Heart left ventricle (tissue), 16 donors: ENCODE measurements around the gene SNX3. TPM values are rescaled to one million over a fixed set of nuclear protein-coding genes. Genes with fewer than 3 reads are reported as not detected.

ENCODE experiments used
- ATAC-seq, 4 donors: fragments of 200-7000 bp; cut with Tn5 transposase; one replicate each; pipeline ENCODE4 v1.9.1; 2020 to 2022; ENCODE audit warnings: moderate library complexity in 4 of 4, mild to moderate bottlenecking in 3 of 4, moderate number of reproducible peaks in 1 of 4
- DNase-seq, 5 donors: peaks; one replicate each; pipeline ENCODE4 v3.0.0-alpha.2; 2020
- H3K27ac ChIP-seq, 12 donors: fragments of 200-600 bp; sonication (generic) in 4 of 12; one replicate each; pipeline versions ENCODE4 v1.5.0 to v1.8.0; 2016 to 2022; ENCODE audit warnings: mild to moderate bottlenecking in 2 of 12
- H3K27me3 ChIP-seq, 9 donors: fragments of 200-600 bp; sonication (generic) in 2 of 9; one replicate each; pipeline versions ENCODE4 v1.5.1 to v1.8.0; 2016 to 2022; ENCODE audit warnings: mild to moderate bottlenecking in 3 of 9
- H3K36me3 ChIP-seq, 9 donors: fragments of 200-600 bp; sonication (generic) in 2 of 9; one replicate each; pipeline versions ENCODE4 v1.5.0 to v1.8.0; 2018 to 2022; ENCODE audit warnings: mild to moderate bottlenecking in 2 of 9
- H3K4me1 ChIP-seq, 12 donors: fragments of 200-600 bp; sonication (generic) in 4 of 12; one replicate each; pipeline versions ENCODE4 v1.5.0 to v1.8.0; 2016 to 2022; ENCODE audit warnings: mild to moderate bottlenecking in 3 of 12
- H3K4me3 ChIP-seq, 12 donors: fragments of 200-600 bp; sonication (generic) in 4 of 12; one replicate each; pipeline versions ENCODE4 v1.5.0 to v1.8.0; 2017 to 2022; ENCODE audit warnings: mild to moderate bottlenecking in 9 of 12, moderate library complexity in 4 of 12
- H3K9me3 ChIP-seq, 12 donors: fragments of 200-600 bp; sonication (generic) in 4 of 12; one replicate each; pipeline versions ENCODE4 v1.5.0 to v1.8.0; 2016 to 2022; ENCODE audit warnings: mild to moderate bottlenecking in 1 of 12
- POLR2A ChIP-seq, 2 donors: fragments of 450-650 bp; IDR thresholded peaks; one replicate each; pipeline ENCODE4 v1.6.1; 2017; ENCODE audit warnings: antibody characterized with exemption in 2 of 2, mild to moderate bottlenecking in 2 of 2, moderate library complexity in 2 of 2
- WGBS, 4 donors: extraction: QIAGEN DNeasy Blood & Tissue Kit in 2 of 4; methylation state at CpG; one replicate each; pipeline versions ENCODE4 v1.1.5 to v1.1.7; 2013 to 2018; 5-methylcytosine and 5-hydroxymethylcytosine counted together
- intact Hi-C, 10 donors: fragments of 100-400 bp; cut with DNase I; formaldehyde crosslinking; loops; one replicate each; pipeline versions ENCODE4 v1.11.1 to v1.14.2; 2022
- polyA plus RNA-seq, 2 donors: library from polyadenylated mRNA; stranded (reverse); fragments of 200-250 nt; gene quantifications; one replicate each; pipeline ENCODE4 v1.2.3, GENCODE V29; 2013
- total RNA-seq, 9 donors: library from RNA; depleted of rRNA in 2 of 9; stranded (reverse); fragments of >200 nt in 2 of 9; fragmentation: NEBNext Ultra II Directional in 3 of 9; extraction: Animal tissue kit (Norgen Biotek cat#: 25700) in 3 of 9; gene quantifications; one replicate each; pipeline versions ENCODE4 v1.1.0 to v1.2.4, GENCODE V29; 2016 to 2023
- TF ChIP-seq, protein P1 (sequence below), 12 donors: fragments of 200-600 bp; sonication (generic) in 4 of 12; IDR thresholded peaks; one replicate each; pipeline versions ENCODE4 v1.5.0 to v1.8.0; 2018 to 2022; ENCODE audit warnings: antibody characterized with exemption in 12 of 12, mild to moderate bottlenecking in 5 of 12
- donor health status: ischemic (EF 13 %, LVEDD 7.1; RV severe dilation, severe dysfunction).
- donor health status: healthy with polysubstance abuse.
- donor health status: DM: no; HTN: yes; CAD: no.
- donor health status: DM: no; HTN: no; CAD: no.
- donor health status: ischemic (EF 25% LVEDD 6.9; RV normal size, moderate dysfunction).
- donor health status: ischemic (EF 25% LVEDD 5.7; RV mildly dilated, moderate dysfunction).
- donor health status: healthy.
- donor health status: DM: yes; HTN: yes; CAD: no.
- donor health status: ischemic (EF 35%, LVEDD 5.7; RV mildly dilated, moderate dysfunction).
- donor health status: nonischemic (EF 11% LVEDD 7.7; RV severe dilation, severe dysfunction).
- donor health status: DM: yes; HTN: yes; CAD: no.
- donor health status: PGD.
- donor health status: ischemic (EF 29% LVEDD 5.4; RV normal size, mild dysfunction).
- donor health status: nonischemic (EF 23%, LVEDD 6.1; RV moderate dilation, normal function).

The SNX3 gene
- total and polyA plus RNA-seq, 11 donors, result 180 to 259 (median 229) TPM

DNA sequence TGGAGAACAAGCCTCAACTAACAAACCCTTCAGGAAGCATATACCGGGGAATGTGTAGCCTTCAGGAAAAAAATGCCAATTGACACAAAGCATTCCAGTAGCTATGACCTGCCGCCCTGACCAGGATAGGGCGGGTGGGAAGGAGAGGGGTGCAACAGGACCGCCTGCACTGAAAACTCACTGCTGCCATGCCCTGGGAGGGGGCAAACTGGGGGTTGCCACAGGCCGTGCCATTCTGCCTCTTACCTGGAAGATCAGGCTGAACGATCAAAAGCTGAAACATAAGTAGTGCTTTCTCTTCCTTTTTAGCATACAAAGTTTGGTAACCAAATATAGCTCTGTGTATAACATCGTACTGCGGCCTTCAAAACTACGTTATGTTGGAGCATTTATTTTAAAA, 73.3 kb downstream of the SNX3 start:
- no peak overlapping the region for H3K4me3 ChIP-seq
- DNase-seq (no peak), ATAC-seq (no peak)
- no peaks in the 10 kb centered on the region for H3K36me3 ChIP-seq
- H3K9me3 ChIP-seq, result no peaks in the 10 kb centered on the region
- H3K27me3 ChIP-seq, result peaks cover 0 to 27% (median 4%) of the 10 kb centered on the region in 9 donors
- 83 to 88% (median 86%) methylated on average over 9 of the region's 9 CpGs for WGBS, 4 donors
- no peak for TF ChIP-seq POLR2A (IDR thresholded peaks at IDR 0.05)
- intact Hi-C loops, result no loop called here
- no peak overlapping the region for H3K27ac ChIP-seq
- H3K4me1 ChIP-seq, result no peaks in the 10 kb centered on the region

GRCh38 chr6:108186226-108186625, 74.6 kb downstream of the SNX3 start:
- no peaks in the 10 kb centered on the region for H3K4me1 ChIP-seq
- H3K27me3 ChIP-seq, result peaks cover 0 to 33% (median 8%) of the 10 kb centered on the region in 9 donors
- H3K9me3 ChIP-seq, result no peaks in the 10 kb centered on the region
- DNase-seq (no peak), ATAC-seq (no peak)
- no peaks in the 10 kb centered on the region for H3K36me3 ChIP-seq
- no peak overlapping the region for H3K4me3 ChIP-seq
- TF ChIP-seq, protein P1, sequence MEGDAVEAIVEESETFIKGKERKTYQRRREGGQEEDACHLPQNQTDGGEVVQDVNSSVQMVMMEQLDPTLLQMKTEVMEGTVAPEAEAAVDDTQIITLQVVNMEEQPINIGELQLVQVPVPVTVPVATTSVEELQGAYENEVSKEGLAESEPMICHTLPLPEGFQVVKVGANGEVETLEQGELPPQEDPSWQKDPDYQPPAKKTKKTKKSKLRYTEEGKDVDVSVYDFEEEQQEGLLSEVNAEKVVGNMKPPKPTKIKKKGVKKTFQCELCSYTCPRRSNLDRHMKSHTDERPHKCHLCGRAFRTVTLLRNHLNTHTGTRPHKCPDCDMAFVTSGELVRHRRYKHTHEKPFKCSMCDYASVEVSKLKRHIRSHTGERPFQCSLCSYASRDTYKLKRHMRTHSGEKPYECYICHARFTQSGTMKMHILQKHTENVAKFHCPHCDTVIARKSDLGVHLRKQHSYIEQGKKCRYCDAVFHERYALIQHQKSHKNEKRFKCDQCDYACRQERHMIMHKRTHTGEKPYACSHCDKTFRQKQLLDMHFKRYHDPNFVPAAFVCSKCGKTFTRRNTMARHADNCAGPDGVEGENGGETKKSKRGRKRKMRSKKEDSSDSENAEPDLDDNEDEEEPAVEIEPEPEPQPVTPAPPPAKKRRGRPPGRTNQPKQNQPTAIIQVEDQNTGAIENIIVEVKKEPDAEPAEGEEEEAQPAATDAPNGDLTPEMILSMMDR (IDR thresholded peaks at IDR 0.05), result no peak
- no peak for TF ChIP-seq POLR2A (IDR thresholded peaks at IDR 0.05)
- 73 to 84% (median 76%) methylated on average over 2 of the region's 2 CpGs for WGBS, 4 donors
- no peak overlapping the region for H3K27ac ChIP-seq
- intact Hi-C loops, result no loop called here

GRCh38 chr6:108180776-108181175, 80.1 kb downstream of the SNX3 start:
- WGBS, 4 donors, result 57 to 64% (median 61%) methylated on average over 6 of the region's 6 CpGs
- no peaks in the 10 kb centered on the region for H3K36me3 ChIP-seq
- ATAC-seq (no peak), DNase-seq (no peak)
- H3K4me1 ChIP-seq, result peaks cover 0 to 9% (median 7%) of the 10 kb centered on the region in 12 donors
- H3K27me3 ChIP-seq, result peaks cover 12 to 76% (median 42%) of the 10 kb centered on the region in 9 donors
- no peaks in the 10 kb centered on the region for H3K9me3 ChIP-seq
- H3K27ac ChIP-seq, result no peak overlapping the region
- no peak overlapping the region for H3K4me3 ChIP-seq
- TF ChIP-seq, protein P1 (IDR thresholded peaks at IDR 0.05), result no peak
- no peak for TF ChIP-seq POLR2A (IDR thresholded peaks at IDR 0.05)
- intact Hi-C loops, result no loop called here

- Histone ChIP-seq H3K36me3 (no peaks in the 10 kb centered on the region), H3K27ac (no peak overlapping the region), H3K27me3 (peaks cover 17 to 81% (median 47%) of the 10 kb centered on the region in 9 donors), H3K4me1 (peaks cover 0 to 14% (median 10%) of the 10 kb centered on the region in 12 donors), H3K9me3 (no peaks in the 10 kb centered on the region), H3K4me3 (no peak overlapping the region)
- intact Hi-C loops, result no loop called here
- DNase-seq, result no peak
- ATAC-seq, result no peak
- 10 to 33% (median 23%) methylated on average over 1 of the region's 1 CpG for WGBS, 4 donors
- no peak for TF ChIP-seq POLR2A (IDR thresholded peaks at IDR 0.05)
- TF ChIP-seq, protein P1 (IDR thresholded peaks at IDR 0.05), result no peak
Observed at GRCh38 chr6:108180266-108180665, 80.6 kb downstream of the SNX3 start.

GRCh38 chr6:108179741-108180140, 81.1 kb downstream of the SNX3 start:
- Histone ChIP-seq H3K27me3 (peaks cover 21 to 87% (median 53%) of the 10 kb centered on the region in 9 donors), H3K27ac (no peak overlapping the region), H3K36me3 (no peaks in the 10 kb centered on the region), H3K4me3 (no peak overlapping the region), H3K9me3 (no peaks in the 10 kb centered on the region), H3K4me1 (peaks cover 0 to 19% (median 10%) of the 10 kb centered on the region in 12 donors)
- TF ChIP-seq, protein P1 (IDR thresholded peaks at IDR 0.05), result no peak
- TF ChIP-seq POLR2A (IDR thresholded peaks at IDR 0.05), result no peak
- intact Hi-C loops, result no loop called here
- DNase-seq, result no peak
- WGBS, 4 donors, result 14 to 21% (median 20%) methylated on average over 4 of the region's 4 CpGs
- no peak for ATAC-seq
